ENCODE measurements around the gene GRAMD1A. TPM values are rescaled to one million over a fixed set of nuclear protein-coding genes. Genes with fewer than 3 reads are reported as not detected.

Gene GRAMD1A
- total and polyA plus RNA-seq, 2 of the 8 experiments (the other 6 are each of a cell fraction or from before 2014, with no cell fraction given), result 113 to 154 TPM

DNA sequence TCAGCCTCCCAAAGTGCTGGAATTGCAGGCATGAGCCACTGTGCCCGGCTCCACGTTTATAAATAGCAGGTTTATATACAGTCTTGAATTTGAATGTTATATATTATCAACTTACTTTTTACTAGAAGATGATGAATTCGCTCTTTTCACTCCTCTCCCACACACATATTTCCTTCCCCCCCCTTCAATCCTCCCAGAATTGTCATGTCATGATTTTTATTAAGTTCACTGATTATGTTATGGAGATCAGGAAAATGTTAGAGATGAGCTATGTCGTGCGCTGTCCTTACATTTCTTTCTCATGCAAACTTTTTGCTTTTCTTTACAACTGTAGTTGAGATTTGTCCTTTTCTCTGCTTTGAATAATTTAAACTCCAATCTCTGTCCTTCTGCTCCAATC, 17.8 kb upstream of the GRAMD1A start:
- H2BK15ac ChIP-seq (ENCODE audit: low read length), result no peak overlapping the region
- no peaks in the 10 kb centered on the region for H3K9me3 ChIP-seq (ENCODE audit: insufficient read depth in 2 of 2, low read depth in 1 of 2, low read length in 1 of 2)
- no peak overlapping the region for H3K56ac ChIP-seq (replicated peaks; ENCODE audit: insufficient read length, low read depth, low read length)
- no peak overlapping the region for H4K8ac ChIP-seq (ENCODE audit: extremely low read depth, insufficient read depth, low read length)
- H2BK5ac ChIP-seq (ENCODE audit: low read depth, low read length), result no peak overlapping the region
- no peak overlapping the region for H3K4me2 ChIP-seq (ENCODE audit: insufficient read depth in 1 of 2, low read depth in 2 of 2, low read length in 2 of 2)
- no peak for FAIRE-seq
- no peaks in the 10 kb centered on the region for H3K36me3 ChIP-seq (ENCODE audit: control insufficient read depth in 2 of 4, insufficient read depth in 4 of 4, low read length in 3 of 4)
- no peaks in the 10 kb centered on the region for H3K23me2 ChIP-seq (ENCODE audit: low read depth, low read length)
- no peak overlapping the region for H4K91ac ChIP-seq (replicated peaks; ENCODE audit: insufficient read length, low read length)
- no peak overlapping the region for H3K9ac ChIP-seq (replicated peaks in 1 of 4; ENCODE audit: extremely low read depth in 1 of 4, low read depth in 3 of 4, low read length in 3 of 4)
- no peak overlapping the region for H2BK120ac ChIP-seq (replicated peaks; ENCODE audit: low read depth, low read length)
- no peak for DNase-seq (ENCODE audit: low read depth in 1 of 2, low spot score in 2 of 2)
- no peaks in the 10 kb centered on the region for H3K79me1 ChIP-seq (ENCODE audit: low read depth, low read length)
- no peak overlapping the region for H4K5ac ChIP-seq (ENCODE audit: insufficient read length, low read depth, low read length)
- no peak overlapping the region for H3K27ac ChIP-seq (ENCODE audit: low read depth, low read length)
- ChIA-PET POLR2A (ENCODE audit: partially characterized antibody) (no interaction called here), CTCF (ENCODE audit: partially characterized antibody) (interaction anchor here (1.2 kb wide), 1 partner anchor 10 kb away, joined by 3 read pairs; no protein-coding TSS in a partner anchor)
- H2AFZ ChIP-seq (ENCODE audit: low read length), result no peak overlapping the region
- H3K4me3 ChIP-seq (ENCODE audit: extremely low read depth in 1 of 4, insufficient read depth in 2 of 4, low read depth in 3 of 4, low read length in 4 of 4), result no peak overlapping the region
- no peak overlapping the region for H2BK20ac ChIP-seq (ENCODE audit: low read length)
- H3K14ac ChIP-seq (ENCODE audit: insufficient read length), result no peak overlapping the region
- H3K18ac ChIP-seq (ENCODE audit: extremely low read depth, low read length), result no peak overlapping the region
- no peak overlapping the region for H3K4ac ChIP-seq (replicated peaks; ENCODE audit: insufficient read length, low read depth, low read length)
- no peak overlapping the region for H2AK5ac ChIP-seq (ENCODE audit: low read depth, low read length)
- H3K23ac ChIP-seq (ENCODE audit: insufficient read length), result no peak overlapping the region
- H3K79me2 ChIP-seq (ENCODE audit: control insufficient read depth in 1 of 2, insufficient read depth in 2 of 2, low read length in 2 of 2), result no peaks in the 10 kb centered on the region
- 94% methylated on average over 5 of the region's 5 CpGs; no CpG with 5 or more reads in 1 of the 2 experiments for WGBS, 2 experiments (ENCODE audit: extremely low coverage in 1 of 2, insufficient coverage in 1 of 2, insufficient read length in 1 of 2, insufficient replicate concordance in 2 of 2, low coverage in 1 of 2, low lambda C conversion rate in 2 of 2, missing lambda C conversion rate in 1 of 2)
- no peaks in the 10 kb centered on the region for H3K27me3 ChIP-seq (replicated peaks in 1 of 4; ENCODE audit: control insufficient read depth in 3 of 4, extremely low read depth in 1 of 4, insufficient read depth in 3 of 4, low read length in 3 of 4)
- peaks cover 2 to 7% (median 4%) of the 10 kb centered on the region in 4 experiments; a peak in 5 of 7 replicates for H3K4me1 ChIP-seq (replicated peaks in 1 of 4; ENCODE audit: control insufficient read depth in 3 of 4, insufficient read depth in 4 of 4, low read length in 3 of 4)
- no peak overlapping the region for H2BK12ac ChIP-seq (ENCODE audit: low read depth, low read length)
- TF ChIP-seq SIX5 (IDR thresholded peaks at IDR 0.05; ENCODE audit: low read depth, low read length) (no peak), ASH2L (IDR thresholded peaks at IDR 0.05; ENCODE audit: low read length) (no peak), CEBPB (IDR thresholded peaks at IDR 0.05; ENCODE audit: low read depth, low read length) (no peak), EZH2 (IDR thresholded peaks at IDR 0.05; ENCODE audit: low read depth, low read length, severe bottlenecking) (no peak), TCF12 (IDR thresholded peaks at IDR 0.05; ENCODE audit: low read depth, low read length) (no peak), CBX8 (IDR thresholded peaks at IDR 0.05; ENCODE audit: borderline replicate concordance, low read depth, low read length) (no peak), CREB1 (IDR thresholded peaks at IDR 0.05) (no peak), NRF1 (IDR thresholded peaks at IDR 0.05; ENCODE audit: low read depth, low read length) (no peak)
- no peaks in the 10 kb centered on the region for H4K20me1 ChIP-seq (replicated peaks in 1 of 2; ENCODE audit: control insufficient read depth in 1 of 2, insufficient read depth in 2 of 2, low read length in 2 of 2)

All from H1 (cell line).